DLD1 (cell line): ENCODE data around the gene RCOR1.

Experiments used
- in situ Hi-C: cut with HindIII; loops from 2 replicates; pipeline ENCODE4 v1.10.0; 2017; ENCODE audit warnings: low sequenced_read_pairs

The RCOR1 gene

DNA sequence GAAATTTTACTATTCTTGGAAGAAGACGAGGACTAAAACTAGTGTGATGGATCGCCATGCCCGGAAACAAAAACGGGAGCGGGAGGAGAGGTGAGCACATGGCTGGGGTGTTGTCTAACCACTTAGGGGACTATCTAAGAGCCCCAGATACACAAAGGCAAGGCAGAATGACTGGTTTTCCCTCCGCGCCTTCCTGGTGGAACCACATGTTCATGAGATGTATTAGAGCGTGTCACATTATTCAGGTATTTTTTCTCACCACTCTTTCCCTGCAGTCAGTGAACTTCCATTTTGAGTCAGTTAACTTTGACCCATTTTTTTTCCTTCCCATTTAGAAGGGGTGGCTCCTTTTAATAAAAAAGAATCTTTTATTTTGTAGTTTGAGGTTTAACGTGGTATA, 116.0 kb downstream of the RCOR1 start:
- in situ Hi-C loops = no loop called here

DNA sequence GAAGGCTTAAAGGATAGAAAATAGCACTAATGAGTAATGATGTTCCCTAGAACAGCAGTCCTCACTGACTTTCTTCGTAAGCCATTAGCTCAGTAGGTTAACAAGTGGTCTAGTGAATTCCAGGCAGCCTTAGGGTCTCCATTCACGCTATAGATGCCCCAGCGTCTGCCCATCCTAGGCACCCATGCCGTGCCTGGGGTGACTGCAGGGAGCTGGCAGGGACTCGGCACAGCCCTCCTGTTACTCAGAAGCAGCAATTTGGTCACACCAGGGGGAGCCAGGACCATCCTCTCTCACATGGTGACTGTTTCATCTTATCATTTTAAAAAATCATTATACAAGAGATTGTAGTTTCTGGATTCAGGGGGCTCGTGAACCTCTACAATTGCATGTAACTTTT, 118.8 kb downstream of the RCOR1 start:
- in situ Hi-C loops = no loop called here

DNA sequence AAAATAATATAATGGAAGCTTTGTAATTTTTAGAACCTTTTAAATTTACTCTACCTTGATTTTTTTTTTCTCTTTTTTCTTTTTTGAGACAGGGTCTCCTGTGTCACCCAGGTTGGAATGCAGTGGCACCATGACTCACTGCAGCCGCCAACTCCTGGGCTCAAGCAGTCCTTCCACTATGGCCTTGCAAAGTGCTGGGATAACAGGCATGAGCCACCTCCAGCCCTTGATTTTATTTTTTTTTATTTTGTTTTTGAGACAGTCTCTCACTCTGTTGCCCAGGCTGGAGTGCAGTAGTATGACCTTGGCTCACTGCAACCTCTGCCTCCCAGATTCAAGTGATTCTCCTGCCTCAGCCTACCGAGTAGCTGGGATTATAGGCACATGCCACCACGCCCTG, 119.5 kb downstream of the RCOR1 start:
- in situ Hi-C loops = no loop called here

DNA sequence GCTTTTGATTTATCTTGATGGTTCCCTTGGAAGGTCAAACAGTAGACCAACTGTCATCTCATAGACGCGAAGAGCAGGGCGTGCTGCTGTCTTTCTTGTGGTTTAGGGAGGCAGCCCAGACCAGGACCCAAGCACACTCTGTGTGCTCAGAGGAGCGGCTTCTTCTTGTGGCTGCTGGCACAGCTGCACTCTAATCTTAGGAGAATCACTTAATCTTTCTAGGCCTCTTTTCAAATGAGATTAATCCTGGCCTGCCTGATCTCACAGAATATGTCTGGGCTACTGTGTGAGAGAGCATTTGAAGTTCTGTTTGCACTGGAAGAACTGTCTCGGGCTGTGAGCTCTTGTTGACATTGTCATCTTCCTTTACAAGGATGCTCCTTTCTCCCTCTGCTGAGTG, 124.8 kb downstream of the RCOR1 start:
- in situ Hi-C loops = no loop called here

DNA sequence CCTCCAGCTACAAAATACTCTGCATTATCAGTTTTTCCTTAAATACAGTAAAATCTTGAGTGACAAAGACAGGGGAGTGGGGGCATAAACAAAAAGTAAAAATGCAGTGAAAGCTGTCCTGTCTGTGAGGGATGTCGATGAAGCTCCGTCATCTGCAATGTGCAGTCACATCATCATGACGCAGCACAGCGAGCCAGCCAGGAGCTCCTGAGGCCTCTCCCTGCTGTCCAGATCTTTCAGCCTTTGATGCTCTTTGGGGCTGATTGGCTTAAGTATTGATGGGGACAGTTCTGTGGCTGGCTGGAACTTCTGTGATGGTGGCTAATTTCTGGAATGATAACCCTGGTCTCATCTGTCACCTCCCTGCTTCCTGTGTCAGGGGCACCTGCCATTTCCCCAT, 130.2 kb downstream of the RCOR1 start:
- in situ Hi-C loops = no loop called here

DNA sequence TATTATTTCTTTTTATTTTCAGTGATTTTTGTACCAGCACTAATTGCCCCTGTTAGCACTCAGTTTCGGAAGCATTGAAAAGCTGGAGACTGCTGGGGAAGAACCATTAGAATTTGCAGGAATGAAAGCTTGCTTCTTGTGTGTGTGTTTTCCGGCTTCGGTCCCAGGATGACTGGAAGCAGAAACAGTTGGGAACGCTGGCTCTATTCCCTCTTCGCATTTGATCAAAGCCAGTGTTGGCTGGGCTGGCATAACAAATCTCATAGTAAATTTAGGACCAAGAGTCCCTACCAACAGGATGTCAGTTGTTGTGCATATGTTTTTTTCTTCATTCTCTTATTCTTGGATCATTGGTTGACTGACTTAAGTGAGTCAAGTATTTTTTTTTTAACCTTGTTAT, 131.2 kb downstream of the RCOR1 start:
- in situ Hi-C loops = no loop called here

DNA sequence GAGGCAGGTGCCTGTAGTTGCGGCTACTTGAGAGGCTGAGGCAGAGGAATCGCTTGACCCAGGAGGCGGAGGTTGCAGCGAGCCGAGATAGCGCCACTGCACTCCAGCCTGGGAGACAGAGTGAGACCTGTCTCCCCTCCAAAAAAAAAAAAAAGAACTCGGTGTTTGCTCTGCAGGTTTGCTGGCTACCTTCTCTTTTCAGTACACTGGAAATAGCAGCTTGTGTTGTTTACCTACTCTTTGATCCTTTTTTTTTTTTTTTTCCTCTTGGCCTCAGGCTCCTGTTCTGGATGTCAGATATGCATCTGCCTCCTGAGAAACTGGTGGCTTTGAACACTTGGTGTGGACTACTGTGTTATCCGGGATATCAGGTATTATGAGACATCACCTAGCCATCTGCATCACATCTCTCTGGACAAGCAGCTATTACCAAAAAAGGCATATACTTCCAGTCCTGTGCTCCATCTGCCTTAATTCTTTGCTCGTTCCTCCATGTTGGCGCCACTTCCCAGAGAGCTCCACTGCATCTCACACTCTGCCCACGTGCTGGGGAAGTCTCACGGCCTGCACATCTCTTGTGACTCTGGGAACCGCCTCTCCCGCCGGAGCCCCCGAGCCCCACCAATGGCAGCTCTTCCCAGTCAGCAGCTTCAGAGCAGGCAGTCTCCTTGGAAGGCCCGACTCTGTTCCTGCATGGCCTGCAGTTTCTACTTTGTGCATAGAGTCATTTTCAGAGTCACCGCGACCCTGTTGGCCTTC, 133.9 kb downstream of the RCOR1 start:
- in situ Hi-C loops = no loop called here

DNA sequence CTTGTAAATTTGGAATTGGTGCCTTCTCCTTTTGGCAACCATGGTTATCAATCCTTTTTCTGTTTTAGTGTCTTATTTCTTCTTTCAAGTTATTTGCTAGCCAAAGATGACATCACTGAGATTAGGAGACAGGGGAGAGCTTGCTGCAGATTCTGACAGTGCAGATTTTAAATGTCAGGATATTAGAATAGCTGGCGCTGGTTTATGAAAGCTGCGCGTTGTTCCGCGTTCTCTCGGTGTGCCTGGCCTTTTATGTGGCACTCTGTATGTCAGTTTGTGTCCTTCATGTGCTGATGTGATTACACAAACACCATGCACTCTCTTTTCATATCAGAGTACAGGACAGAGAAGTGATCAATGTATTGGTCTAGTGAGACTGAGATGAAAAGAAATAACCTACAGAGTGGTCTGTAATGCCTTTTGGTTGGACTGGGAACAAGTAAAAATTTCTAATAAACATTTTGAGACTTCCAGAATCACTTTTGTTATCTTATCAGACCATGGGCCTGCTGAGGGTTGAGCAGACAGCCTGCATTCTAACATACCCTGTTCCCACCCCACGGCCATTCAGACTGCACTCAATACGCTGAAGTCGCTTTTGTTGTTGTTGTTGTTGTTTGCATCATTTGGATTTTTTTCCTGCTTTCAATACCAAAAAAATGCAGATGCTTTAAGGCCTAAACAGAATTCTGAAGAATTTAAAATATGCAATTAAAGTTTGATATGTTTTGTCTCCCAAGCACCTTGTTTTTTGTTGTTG, 135.1 kb downstream of the RCOR1 start:
- in situ Hi-C loops = no loop called here

DNA sequence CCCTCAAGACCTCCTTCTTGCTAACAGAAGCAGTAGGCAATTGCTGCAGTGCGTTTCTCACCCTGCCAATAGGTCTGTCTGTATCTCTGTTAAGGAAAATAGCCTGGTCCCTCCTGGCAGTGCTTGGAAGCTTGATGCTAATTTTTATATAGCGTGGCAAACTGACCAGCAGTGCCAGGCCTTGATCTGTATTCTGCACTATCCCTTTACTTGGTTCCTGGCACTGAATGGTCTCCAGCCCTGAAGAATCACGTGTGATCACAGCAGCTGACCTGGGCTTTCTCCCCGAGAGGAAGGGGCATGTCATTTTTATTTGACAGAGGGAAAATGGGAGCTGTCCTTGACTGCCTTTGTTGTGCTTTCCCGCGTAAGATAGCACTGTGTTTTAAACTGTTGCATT, 136.1 kb downstream of the RCOR1 start:
- in situ Hi-C loops = no loop called here

DNA sequence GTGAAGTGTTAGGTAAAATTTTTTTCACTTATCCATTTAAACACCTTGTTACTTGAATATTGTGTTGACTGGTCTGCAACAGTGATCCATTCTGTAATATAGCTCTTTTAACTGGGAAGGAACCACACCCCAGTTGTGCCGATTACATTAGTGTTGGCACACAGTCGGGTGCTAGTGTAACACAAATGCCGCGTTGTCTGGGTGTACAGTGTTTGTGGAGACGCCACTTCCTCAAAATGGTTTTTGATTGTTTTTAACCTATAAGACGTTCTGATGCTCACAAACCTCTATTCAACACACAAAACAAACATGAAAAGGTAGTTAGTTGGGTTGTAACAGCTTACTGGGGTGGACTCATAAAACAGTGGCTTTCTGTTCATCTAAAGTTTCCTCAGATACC, 136.8 kb downstream of the RCOR1 start:
- in situ Hi-C loops = no loop called here

DNA sequence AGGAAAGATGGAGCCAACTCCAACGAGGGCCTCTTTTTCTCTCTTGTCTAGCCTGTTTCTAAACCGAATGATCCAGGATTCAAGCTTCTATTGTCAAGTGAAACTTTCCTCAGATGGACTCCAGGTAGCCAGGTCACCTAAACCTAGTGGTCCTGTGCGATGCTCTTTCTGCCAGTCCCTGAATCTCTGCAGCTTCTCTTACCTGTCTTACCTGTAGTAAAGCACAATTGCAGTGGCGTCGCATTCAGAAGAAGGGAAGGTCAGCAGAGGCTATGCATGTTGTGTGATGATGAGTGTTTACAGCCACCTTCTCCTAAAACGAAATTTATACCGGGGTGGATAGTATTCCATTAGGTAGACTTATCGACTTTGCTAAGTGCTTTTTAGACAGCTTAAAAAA, 137.4 kb downstream of the RCOR1 start:
- in situ Hi-C loops = no loop called here

DNA sequence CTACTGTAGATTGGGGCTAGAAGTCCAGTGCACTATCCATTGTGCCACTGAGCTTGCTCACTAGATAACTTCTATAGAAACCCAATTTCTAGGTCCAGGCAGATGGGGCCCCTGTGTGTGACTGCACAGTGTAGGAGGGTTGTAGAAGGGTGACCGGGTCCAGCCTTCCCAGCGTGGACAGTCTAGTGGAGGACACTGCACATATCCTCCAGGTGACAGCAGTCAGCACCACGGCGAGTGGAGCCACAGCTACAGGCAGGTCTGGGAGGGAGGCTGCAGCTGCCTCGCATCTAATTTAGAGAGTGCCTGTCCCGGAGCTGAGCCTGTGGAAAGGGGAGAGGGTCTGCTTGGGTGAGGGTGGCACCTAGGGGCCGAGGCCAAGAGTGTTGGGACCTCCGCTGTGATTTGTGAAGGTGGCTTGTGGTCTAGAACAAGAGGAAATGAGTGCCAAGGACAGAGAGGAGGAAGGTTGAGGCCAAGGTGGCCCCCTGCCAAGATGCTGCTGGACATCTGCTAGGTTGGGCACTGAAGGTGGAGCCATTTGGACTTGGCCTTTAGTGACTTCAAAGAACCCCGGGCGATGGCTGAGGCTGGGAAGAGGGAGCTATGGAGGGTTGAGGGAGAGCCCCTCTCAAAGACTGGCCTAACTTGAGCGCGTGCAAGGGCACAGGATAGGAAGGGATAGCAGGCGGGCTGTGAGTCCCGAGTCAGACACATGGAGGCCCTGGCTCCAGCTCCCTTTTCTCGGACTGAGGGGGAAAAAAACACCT, 138.8 kb downstream of the RCOR1 start:
- in situ Hi-C loops = no loop called here

DNA sequence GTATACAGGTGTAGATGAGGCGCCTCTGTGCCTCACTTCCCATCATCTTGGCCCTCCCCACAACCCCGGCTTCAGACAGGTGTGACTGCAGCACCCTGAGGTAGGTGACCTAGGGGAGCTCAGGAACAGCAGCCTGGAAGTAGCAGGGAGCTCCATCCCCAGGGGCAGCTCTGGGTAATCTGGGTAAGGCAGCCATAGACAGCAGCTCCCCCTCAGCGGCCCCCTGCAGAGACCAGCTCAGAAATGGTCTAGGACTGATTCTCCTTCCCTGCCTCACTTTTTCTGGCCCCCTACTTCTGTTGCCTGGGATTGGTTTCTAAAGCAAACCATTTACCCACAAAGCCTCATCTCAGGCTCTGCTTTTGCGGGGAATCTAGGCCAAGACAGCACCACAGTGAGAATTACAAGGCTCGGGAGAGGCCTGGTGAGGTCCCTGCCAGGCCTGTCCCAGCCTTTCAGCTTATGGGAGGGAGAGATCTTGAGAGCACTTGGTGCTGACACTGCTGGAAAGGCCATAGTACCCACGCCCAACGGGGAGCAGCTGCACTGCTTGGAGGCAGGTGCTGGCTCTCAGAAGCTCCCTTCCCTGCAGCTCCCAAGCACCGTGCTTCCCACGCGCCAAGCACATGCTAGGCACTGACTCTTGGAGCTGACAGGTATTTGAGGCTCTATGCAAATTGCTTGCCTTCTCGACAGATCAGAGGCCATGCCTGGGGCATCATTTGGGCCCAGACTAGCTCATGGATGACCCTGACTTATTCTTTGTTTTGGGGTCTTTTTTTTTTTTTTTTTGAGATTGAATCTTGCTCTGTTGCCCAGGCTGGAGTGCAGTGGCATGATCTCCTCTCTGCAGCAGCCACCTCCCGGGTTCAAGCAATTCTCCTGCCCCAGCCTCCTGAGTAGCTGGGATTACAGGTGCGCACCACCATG, 139.7 kb downstream of the RCOR1 start:
- in situ Hi-C loops = no loop called here

DNA sequence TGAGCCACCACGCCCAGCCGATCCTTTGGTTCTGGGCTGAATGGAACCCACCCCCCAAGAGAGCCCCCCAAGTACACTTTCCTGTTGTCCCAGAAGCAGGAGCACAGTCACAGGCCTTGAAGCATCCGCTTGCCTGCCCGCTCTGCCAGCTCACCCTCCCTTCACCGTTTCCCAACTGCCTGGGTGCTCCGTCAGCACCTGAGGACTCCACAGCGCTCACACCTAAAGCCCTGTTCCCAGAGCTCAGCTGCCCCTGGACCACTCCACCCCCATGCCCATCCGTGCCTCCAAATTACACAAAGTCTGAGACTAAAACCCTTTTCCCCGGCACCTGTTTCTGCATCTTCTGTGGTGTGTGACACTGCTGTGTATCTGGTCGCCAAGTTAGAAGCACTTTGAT, 140.5 kb downstream of the RCOR1 start:
- in situ Hi-C loops = no loop called here

DNA sequence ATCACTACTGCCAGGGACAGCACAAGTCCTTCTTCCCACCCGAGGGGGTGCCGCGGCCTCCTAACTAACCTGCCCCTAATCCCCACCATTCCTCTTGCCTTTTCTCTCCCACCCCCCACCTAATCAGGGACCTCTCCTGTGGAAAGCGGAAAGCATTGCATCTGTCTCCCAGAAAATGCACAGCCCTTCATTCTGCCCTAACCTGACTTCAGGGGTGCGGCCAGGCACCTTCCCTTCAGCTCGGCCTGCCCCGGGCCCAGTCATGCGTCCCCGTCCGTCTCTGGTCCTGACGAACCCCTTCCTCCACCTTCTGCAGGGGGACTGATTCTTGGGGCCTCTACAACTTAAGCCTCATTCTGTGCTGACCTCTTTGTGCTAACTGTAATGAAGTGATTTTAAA, 140.9 kb downstream of the RCOR1 start:
- in situ Hi-C loops = no loop called here

DNA sequence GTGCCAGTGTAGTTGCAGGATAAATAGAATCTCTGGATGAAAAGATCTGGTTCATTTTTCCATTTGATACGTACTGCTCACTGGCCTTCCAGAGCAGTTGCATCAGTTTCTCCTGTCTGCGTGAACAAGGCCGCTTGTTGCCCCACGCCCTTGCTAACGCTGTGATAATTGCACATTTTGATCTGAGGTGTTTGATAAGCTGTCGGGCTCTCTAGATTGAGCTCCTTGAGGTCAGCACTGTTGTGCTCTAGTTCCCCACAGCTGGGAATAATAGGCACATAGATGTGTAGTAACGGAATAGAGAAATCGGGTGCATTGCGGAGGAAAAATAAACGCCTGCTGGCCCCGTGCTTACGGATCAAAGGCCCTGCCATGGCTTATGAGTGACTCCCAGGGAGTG, 142.0 kb downstream of the RCOR1 start:
- in situ Hi-C loops = no loop called here

DNA sequence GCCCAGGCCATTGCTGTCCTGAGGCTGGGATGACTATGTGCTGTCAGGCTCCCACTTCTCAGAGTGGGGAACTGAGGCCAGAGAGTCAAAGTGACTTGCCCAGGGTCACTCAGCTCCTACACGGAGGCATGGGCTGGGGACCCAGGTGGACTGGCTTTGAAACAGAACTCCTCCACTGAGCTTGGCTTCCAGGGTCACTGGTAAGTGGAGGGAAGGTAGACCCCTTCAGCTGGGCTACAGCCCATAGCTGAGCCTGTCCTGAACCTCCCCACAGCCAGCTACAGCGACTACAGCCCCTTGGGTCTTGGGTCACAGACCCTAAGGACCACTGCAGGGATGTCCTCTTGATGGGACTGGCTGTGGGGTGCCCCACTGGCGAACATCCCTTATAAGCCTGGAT, 144.5 kb downstream of the RCOR1 start:
- in situ Hi-C loops = no loop called here

DNA sequence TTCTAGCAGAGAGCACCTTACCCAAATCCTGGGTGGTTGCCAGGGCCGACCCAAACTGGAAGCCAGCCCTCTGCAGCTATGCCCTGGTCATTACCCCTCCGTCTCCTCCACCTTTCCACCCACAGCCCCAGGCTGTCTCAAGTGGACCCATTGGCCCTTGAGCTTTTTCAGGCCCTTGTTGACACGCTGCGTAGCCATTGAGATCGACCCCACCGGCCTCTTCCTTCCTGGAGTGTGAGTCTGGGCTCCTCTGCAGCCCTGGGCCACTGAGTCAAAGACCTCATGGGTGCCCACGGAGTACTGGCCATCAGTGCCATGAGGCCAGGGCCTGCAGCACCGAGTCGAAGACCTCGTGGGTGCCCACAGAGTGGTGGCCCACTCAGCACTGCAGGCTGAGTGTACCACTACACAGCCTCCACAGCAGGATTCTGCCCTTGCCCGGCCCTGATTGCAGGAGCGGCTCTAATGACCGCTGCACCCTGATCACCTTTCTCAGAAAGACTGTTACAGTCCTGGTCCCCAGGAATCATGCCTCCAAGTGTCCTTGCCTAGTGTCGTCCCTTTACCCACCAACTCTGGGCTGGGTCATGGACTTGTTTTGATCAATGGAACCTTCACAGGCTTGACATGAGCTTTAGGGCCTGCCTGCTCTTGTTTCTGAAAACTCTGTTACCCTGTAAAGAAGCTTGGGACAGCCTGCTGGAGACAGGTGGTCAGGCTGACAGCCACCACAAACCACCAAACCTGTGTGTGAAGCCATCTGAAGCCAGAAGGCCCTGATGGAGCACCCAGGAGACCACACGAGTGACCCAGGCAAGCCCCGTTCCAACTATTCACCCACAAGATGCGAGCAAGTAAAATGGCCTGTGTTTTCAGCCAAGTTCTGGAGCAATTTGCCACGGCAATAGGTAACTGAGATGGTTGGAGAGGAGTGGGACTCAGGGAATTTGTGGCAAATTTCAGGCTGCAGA, 145.2 kb downstream of the RCOR1 start:
- in situ Hi-C loops = no loop called here

DNA sequence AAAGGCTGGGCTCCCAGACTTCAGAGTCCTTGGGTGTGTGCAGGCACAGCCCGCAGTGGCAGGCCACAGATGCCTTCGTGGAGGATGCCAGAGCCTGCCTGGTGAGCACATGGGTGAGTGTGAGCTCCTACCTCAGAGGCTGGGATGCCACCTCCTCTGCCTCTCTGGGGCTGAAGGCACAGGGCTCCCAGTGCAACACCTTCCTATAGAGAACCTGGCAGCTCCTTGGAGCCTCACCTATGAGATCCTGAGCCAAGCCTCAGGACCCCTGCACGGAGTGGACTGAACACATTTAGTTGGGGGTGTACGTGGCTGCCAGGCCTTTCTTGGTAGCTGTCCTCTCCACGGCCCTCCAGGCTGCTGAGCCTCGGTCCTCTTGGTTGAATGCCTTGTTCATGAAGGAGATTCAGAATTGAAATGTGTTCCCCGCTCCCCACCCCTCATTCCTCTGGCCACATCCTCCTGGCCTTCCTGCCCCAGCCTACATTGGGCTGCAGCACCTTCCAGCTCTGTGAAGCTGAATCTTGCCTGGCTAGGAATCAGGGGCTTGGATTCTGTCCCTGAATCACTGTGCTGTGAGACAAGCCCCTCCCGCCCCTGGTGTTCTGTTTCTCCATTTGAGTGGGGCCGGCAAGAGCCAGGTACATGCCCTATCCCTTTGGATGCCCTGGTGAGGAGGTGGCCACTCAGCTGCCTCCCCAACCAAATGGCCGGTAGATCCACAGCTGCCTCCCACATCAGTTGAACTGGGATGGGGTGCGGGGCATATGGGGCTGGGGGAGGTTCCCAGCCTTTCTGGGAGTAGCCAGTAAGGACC, 146.1 kb downstream of the RCOR1 start:
- in situ Hi-C loops = no loop called here
